Lower leg skin (tissue), 3 donors: ENCODE measurements around the gene MYOCOS.

Experiments used
- POLR2A ChIP-seq, 2 donors: fragments of 450-650 bp; IDR thresholded peaks; one replicate each; pipeline ENCODE4 v1.6.1; 2016 to 2017; ENCODE audit warnings: antibody characterized with exemption in 2 of 2, mild to moderate bottlenecking in 1 of 2, moderate library complexity in 1 of 2
- TF ChIP-seq, protein P1 (sequence below), 3 donors: fragments of 450-650 bp; IDR thresholded peaks; one replicate each; pipeline ENCODE4 v1.5.1; 2016; ENCODE audit warnings: antibody characterized with exemption in 3 of 3, mild to moderate bottlenecking in 3 of 3, moderate library complexity in 2 of 3

DNA sequence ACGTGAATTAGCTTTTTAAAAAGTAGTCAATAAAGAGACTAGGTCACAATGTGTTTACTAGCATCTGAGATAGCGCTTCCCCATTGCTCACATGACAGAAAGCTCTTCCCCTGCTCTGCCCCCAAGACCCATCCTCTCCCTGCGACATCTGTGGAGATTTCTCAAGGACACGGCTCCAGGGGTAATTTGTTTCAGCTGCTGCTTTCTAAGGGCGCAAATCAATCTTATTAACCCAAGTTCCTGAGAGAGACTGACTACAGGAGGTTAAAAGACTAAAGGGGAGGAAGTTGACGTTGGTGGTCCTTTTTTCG is at the start of gene MYOCOS:
- no peak for TF ChIP-seq POLR2A (IDR thresholded peaks at IDR 0.05)
- TF ChIP-seq, protein P1, sequence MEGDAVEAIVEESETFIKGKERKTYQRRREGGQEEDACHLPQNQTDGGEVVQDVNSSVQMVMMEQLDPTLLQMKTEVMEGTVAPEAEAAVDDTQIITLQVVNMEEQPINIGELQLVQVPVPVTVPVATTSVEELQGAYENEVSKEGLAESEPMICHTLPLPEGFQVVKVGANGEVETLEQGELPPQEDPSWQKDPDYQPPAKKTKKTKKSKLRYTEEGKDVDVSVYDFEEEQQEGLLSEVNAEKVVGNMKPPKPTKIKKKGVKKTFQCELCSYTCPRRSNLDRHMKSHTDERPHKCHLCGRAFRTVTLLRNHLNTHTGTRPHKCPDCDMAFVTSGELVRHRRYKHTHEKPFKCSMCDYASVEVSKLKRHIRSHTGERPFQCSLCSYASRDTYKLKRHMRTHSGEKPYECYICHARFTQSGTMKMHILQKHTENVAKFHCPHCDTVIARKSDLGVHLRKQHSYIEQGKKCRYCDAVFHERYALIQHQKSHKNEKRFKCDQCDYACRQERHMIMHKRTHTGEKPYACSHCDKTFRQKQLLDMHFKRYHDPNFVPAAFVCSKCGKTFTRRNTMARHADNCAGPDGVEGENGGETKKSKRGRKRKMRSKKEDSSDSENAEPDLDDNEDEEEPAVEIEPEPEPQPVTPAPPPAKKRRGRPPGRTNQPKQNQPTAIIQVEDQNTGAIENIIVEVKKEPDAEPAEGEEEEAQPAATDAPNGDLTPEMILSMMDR (IDR thresholded peaks at IDR 0.05) = no peak
